H1 (cell line): ENCODE measurements around the gene DSCAM. TPM values are rescaled to one million over a fixed set of nuclear protein-coding genes. Genes with fewer than 3 reads are reported as not detected.

Experiments used
- CTCF ChIA-PET: fragments of 300-600 bp; sonication (Branson Sonifier 250); formaldehyde crosslinking; loops from one replicate; lab custom pipeline; 2021; ENCODE audit not compliant: partially characterized antibody; lab: Charles Lee
- POLR2A ChIA-PET: fragments of 300-600 bp; sonication (Branson Sonifier 250); formaldehyde crosslinking; loops from one replicate; lab custom pipeline; 2021; ENCODE audit warnings: inconsistent platforms; ENCODE audit not compliant: partially characterized antibody; lab: Charles Lee
- DNase-seq, 2 experiments: peaks; one replicate each; pipeline versions ENCODE4 v3.0.0 to v3.0.0-alpha.2; 2010 to 2022; ENCODE audit warnings: low spot score in 2 of 2, low read depth in 1 of 2, mixed read lengths in 1 of 2
- FAIRE-seq: peaks from 2 replicates; lab custom pipeline; 2011; peaks lifted over from hg19 to GRCh38; lab: Jason Lieb, UNC
- H2AFZ ChIP-seq: 2 replicates; pipeline ENCODE4 v1.8.1; 2012; ENCODE audit warnings: low read length, inconsistent platforms
- H2AK5ac ChIP-seq: 2 replicates; pipeline ENCODE4 v1.6.1; 2013; ENCODE audit warnings: low read depth, low read length
- H2BK120ac ChIP-seq: replicated peaks from 2 replicates; pipeline ENCODE3; 2013; ENCODE audit warnings: low read depth, low read length, inconsistent platforms
- H2BK12ac ChIP-seq: 2 replicates; pipeline ENCODE4 v1.6.1; 2013; ENCODE audit warnings: low read depth, low read length
- H2BK15ac ChIP-seq: 2 replicates; pipeline ENCODE4 v1.6.1; 2013; ENCODE audit warnings: low read length
- H2BK20ac ChIP-seq: 2 replicates; pipeline ENCODE4 v1.6.1; 2013; ENCODE audit warnings: low read length
- H2BK5ac ChIP-seq: 2 replicates; pipeline ENCODE4 v1.6.1; 2013; ENCODE audit warnings: low read depth, low read length
- H3K14ac ChIP-seq: 2 replicates; pipeline ENCODE4 v1.6.1; 2013; ENCODE audit warnings: inconsistent platforms; ENCODE audit not compliant: insufficient read length
- H3K18ac ChIP-seq: 2 replicates; pipeline ENCODE4 v1.6.1; 2013; ENCODE audit warnings: low read length; ENCODE audit errors: extremely low read depth
- H3K23ac ChIP-seq: 2 replicates; pipeline ENCODE4 v1.6.1; 2013; ENCODE audit warnings: inconsistent platforms; ENCODE audit not compliant: insufficient read length
- H3K23me2 ChIP-seq: 2 replicates; pipeline ENCODE4 v1.6.1; 2013; ENCODE audit warnings: low read depth, low read length
- H3K27ac ChIP-seq: 2 replicates; pipeline ENCODE4 v1.6.1; 2011; ENCODE audit warnings: low read depth, low read length, inconsistent platforms
- H3K27me3 ChIP-seq, 4 experiments: replicated peaks in 1 of 4; 1 replicate in 1 of 4; 2 replicates in 3 of 4; pipeline versions ENCODE4 v1.6.1 to v1.8.1; 2011 to 2013; ENCODE audit warnings: low read length in 3 of 4, mild to moderate bottlenecking in 3 of 4, inconsistent platforms in 2 of 4, mixed read lengths in 2 of 4, moderate library complexity in 1 of 4; ENCODE audit not compliant: control insufficient read depth in 3 of 4, insufficient read depth in 3 of 4; ENCODE audit errors: extremely low read depth in 1 of 4
- H3K36me3 ChIP-seq, 4 experiments: 2 replicates each; pipeline versions ENCODE4 v1.6.1 to v1.8.1; 2011 to 2013; ENCODE audit warnings: mild to moderate bottlenecking in 4 of 4, low read length in 3 of 4, moderate library complexity in 2 of 4, control low read depth in 1 of 4, inconsistent platforms in 1 of 4; ENCODE audit not compliant: insufficient read depth in 4 of 4, control insufficient read depth in 2 of 4
- H3K4ac ChIP-seq: replicated peaks from 2 replicates; pipeline ENCODE3; 2013; ENCODE audit warnings: low read length, low read depth, mixed read lengths, inconsistent platforms; ENCODE audit not compliant: insufficient read length
- H3K4me1 ChIP-seq, 4 experiments: replicated peaks in 1 of 4; 1 replicate in 1 of 4; 2 replicates in 3 of 4; pipeline versions ENCODE4 v1.6.1 to v1.8.1; 2011 to 2013; ENCODE audit warnings: low read length in 3 of 4, inconsistent platforms in 2 of 4, mixed read lengths in 1 of 4; ENCODE audit not compliant: insufficient read depth in 4 of 4, control insufficient read depth in 3 of 4
- H3K4me2 ChIP-seq, 2 experiments: 2 replicates each; pipeline versions ENCODE4 v1.6.1 to v1.8.1; 2011 to 2013; ENCODE audit warnings: low read depth in 2 of 2, low read length in 2 of 2, control low read depth in 1 of 2, inconsistent platforms in 1 of 2, mild to moderate bottlenecking in 1 of 2; ENCODE audit not compliant: insufficient read depth in 1 of 2
- H3K4me3 ChIP-seq, 4 experiments: fragments of 200-600, 300-600 bp in 1 of 4; sonication (generic), shearing (Covaris generic), sonication (Bioruptor Twin) in 1 of 4; 2 replicates each; pipeline versions ENCODE4 v1.5.1 to v1.8.1; 2011 to 2016; ENCODE audit warnings: low read length in 4 of 4, low read depth in 3 of 4, control low read depth in 2 of 4, inconsistent platforms in 2 of 4, mild to moderate bottlenecking in 2 of 4, mixed read lengths in 1 of 4, moderate library complexity in 1 of 4; ENCODE audit not compliant: insufficient read depth in 2 of 4; ENCODE audit errors: extremely low read depth in 1 of 4
- H3K56ac ChIP-seq: replicated peaks from 2 replicates; pipeline ENCODE3; 2013; ENCODE audit warnings: low read depth, mild to moderate bottlenecking, mixed read lengths, low read length, inconsistent platforms; ENCODE audit not compliant: insufficient read length
- H3K79me1 ChIP-seq: 2 replicates; pipeline ENCODE4 v1.6.1; 2013; ENCODE audit warnings: low read depth, low read length, control low read depth
- H3K79me2 ChIP-seq, 2 experiments: 2 replicates each; pipeline versions ENCODE4 v1.6.1 to v1.8.1; 2012 to 2013; ENCODE audit warnings: low read length in 2 of 2, mild to moderate bottlenecking in 2 of 2, inconsistent platforms in 1 of 2; ENCODE audit not compliant: insufficient read depth in 2 of 2, control insufficient read depth in 1 of 2
- H3K9ac ChIP-seq, 4 experiments: replicated peaks in 1 of 4; 1 replicate in 1 of 4; 2 replicates in 3 of 4; pipeline versions ENCODE4 v1.6.1 to v1.8.1; 2011 to 2013; ENCODE audit warnings: low read depth in 3 of 4, low read length in 3 of 4, control low read depth in 2 of 4, mild to moderate bottlenecking in 2 of 4, moderate library complexity in 2 of 4, inconsistent platforms in 1 of 4; ENCODE audit errors: extremely low read depth in 1 of 4
- H3K9me3 ChIP-seq, 2 experiments: 2 replicates each; pipeline versions ENCODE4 v1.6.1 to v1.8.1; 2012 to 2013; ENCODE audit warnings: mild to moderate bottlenecking in 2 of 2, moderate library complexity in 2 of 2, control low read depth in 1 of 2, inconsistent platforms in 1 of 2, low read depth in 1 of 2, low read length in 1 of 2, mixed read lengths in 1 of 2; ENCODE audit not compliant: insufficient read depth in 2 of 2
- H4K20me1 ChIP-seq, 2 experiments: replicated peaks in 1 of 2; 2 replicates each; pipeline versions ENCODE3 to v1.8.1; 2011 to 2013; ENCODE audit warnings: inconsistent platforms in 2 of 2, low read length in 2 of 2, mild to moderate bottlenecking in 1 of 2; ENCODE audit not compliant: insufficient read depth in 2 of 2, control insufficient read depth in 1 of 2
- H4K5ac ChIP-seq: 2 replicates; pipeline ENCODE4 v1.6.1; 2013; ENCODE audit warnings: low read length, low read depth, mixed read lengths, inconsistent platforms; ENCODE audit not compliant: insufficient read length
- H4K8ac ChIP-seq: 2 replicates; pipeline ENCODE4 v1.8.0; 2013; ENCODE audit warnings: mild to moderate bottlenecking, moderate library complexity, low read length, inconsistent platforms; ENCODE audit not compliant: insufficient read depth; ENCODE audit errors: extremely low read depth
- H4K91ac ChIP-seq: replicated peaks from 2 replicates; pipeline ENCODE3; 2013; ENCODE audit warnings: low read length, mixed read lengths, inconsistent platforms; ENCODE audit not compliant: insufficient read length
- ASH2L ChIP-seq: fragments of 200-600, 300-600 bp; sonication (generic); IDR thresholded peaks from one replicate; pipeline ENCODE4 v1.7.1; 2017; ENCODE audit warnings: low read length
- FOSL1 ChIP-seq: IDR thresholded peaks from 2 replicates; pipeline ENCODE4 v1.6.1; 2011; ENCODE audit warnings: mild to moderate bottlenecking, low read depth, low read length, moderate library complexity; ENCODE audit not compliant: insufficient read depth
- WGBS, 2 experiments: shearing (Covaris generic) in 1 of 2; methylation state at CpG; one replicate each; pipeline versions ENCODE4 v1.1.6 to v1.1.7; 2013 to 2015; ENCODE audit warnings: low lambda C conversion rate in 2 of 2, mixed read lengths in 2 of 2, inconsistent platforms in 1 of 2, low coverage in 1 of 2, missing lambda C conversion rate in 1 of 2; ENCODE audit not compliant: insufficient replicate concordance in 2 of 2, insufficient coverage in 1 of 2, insufficient read length in 1 of 2; ENCODE audit errors: extremely low coverage in 1 of 2, missing lambda C conversion rate in 1 of 2; 5-methylcytosine and 5-hydroxymethylcytosine counted together
- polyA plus RNA-seq, 7 experiments: library from polyadenylated mRNA; depleted of rRNA in 3 of 7; stranded (reverse) in 5 of 7; unstranded in 2 of 7; fragments of >200 nt in 5 of 7; fragments of 200-250 nt in 2 of 7; gene quantifications; 1 replicate in 5 of 7; 2 replicates in 1 of 7; 4 replicates in 1 of 7; pipeline versions ENCODE4 v1.2.1 to v1.2.3, GENCODE V29; 2011 to 2013; ENCODE audit warnings: missing spikeins in 2 of 7, mixed read lengths in 2 of 7
- total RNA-seq: library from RNA; stranded (reverse); fragmentation: NEBNext Ultra II Directional; extraction: Animal tissue kit (Norgen Biotek cat#: 25700); gene quantifications from 2 replicates; pipeline ENCODE4 v1.2.1, GENCODE V29; 2021

The DSCAM gene
- total and polyA plus RNA-seq, 2 of the 8 experiments (the other 6 are each of a cell fraction or from before 2014, with no cell fraction given), result 0.02 to 0.15 TPM

DNA sequence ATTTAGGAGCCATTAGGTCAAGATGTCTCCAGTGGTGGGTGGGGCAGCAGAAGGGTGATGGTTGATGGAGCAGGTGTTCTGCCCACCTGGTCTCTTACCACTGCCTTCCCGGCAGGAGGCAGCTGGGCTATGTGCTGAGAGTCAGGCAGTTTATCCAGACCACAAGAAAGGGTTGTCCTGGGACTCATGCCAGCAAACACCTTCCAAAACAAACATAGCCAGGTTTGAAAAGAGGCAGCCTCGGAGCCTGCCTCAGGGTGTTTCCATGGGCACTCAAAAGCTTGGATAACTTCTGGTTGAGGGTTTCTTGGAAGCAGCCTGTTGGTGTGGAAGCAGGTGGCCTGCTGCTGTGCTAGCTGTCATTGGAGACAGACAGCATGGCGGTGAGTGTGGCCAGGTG lies 792.6 kb downstream of the DSCAM start:
- CTCF ChIA-PET, result interaction anchor here (1.0 to 3.0 kb wide), 3 partner anchors 11 to 24 kb away, joined by 3 to 10 read pairs (median 6); no protein-coding TSS in a partner anchor

More for the DNA sequence above, 792.6 kb downstream of the DSCAM start:
- DNase-seq, result no peak
- Histone ChIP-seq H3K18ac (no peak overlapping the region), H3K23me2 (no peaks in the 10 kb centered on the region), H3K9ac (no peak overlapping the region), H3K56ac (no peak overlapping the region), H2BK12ac (no peak overlapping the region), H3K36me3 (no peaks in the 10 kb centered on the region), H3K79me1 (no peaks in the 10 kb centered on the region), H3K4ac (no peak overlapping the region), H3K14ac (no peak overlapping the region), H2BK5ac (no peak overlapping the region), H3K4me3 (no peak overlapping the region), H2BK15ac (no peak overlapping the region), H4K20me1 (no peaks in the 10 kb centered on the region), H2BK120ac (no peak overlapping the region), H4K91ac (no peak overlapping the region), H3K9me3 (no peaks in the 10 kb centered on the region), H3K23ac (no peak overlapping the region), H3K27ac (no peak overlapping the region), H2AK5ac (no peak overlapping the region), H4K8ac (no peak overlapping the region)
- 78% methylated on average over 3 of the region's 3 CpGs; no CpG with 5 or more reads in 1 of the 2 experiments for WGBS, 2 experiments
- FAIRE-seq, result no peak
- POLR2A ChIA-PET, result no interaction called here
- TF ChIP-seq ASH2L (no peak), FOSL1 (no peak)
- TF ChIP-seq, all 59 proteins: peak for 0
- H2BK20ac ChIP-seq, result no peak overlapping the region
- no peak overlapping the region for H2AFZ ChIP-seq
- peaks cover 0 to 3% (median 1%) of the 10 kb centered on the region in 4 experiments; a peak in 4 of 7 replicates for H3K4me1 ChIP-seq
- H3K79me2 ChIP-seq, result no peaks in the 10 kb centered on the region
- H3K27me3 ChIP-seq, result no peaks in the 10 kb centered on the region
- no peak overlapping the region for H4K5ac ChIP-seq
- H3K4me2 ChIP-seq, result no peak overlapping the region
